BLaER1 treated with 17β-estradiol and CSF1 and Interleukin-3, amounts not matched to agents 10 nM and 100 nM (cell line): ENCODE results near the gene SPIRE1.

Experiments used
- H3K27ac ChIP-seq, 11 experiments: shearing (Covaris generic); formaldehyde crosslinking; 2 replicates each; pipeline ENCODE4 v1.8.1; 2022
- H3K27me3 ChIP-seq, 11 experiments: shearing (Covaris generic); formaldehyde crosslinking; 2 replicates each; pipeline ENCODE4 v1.8.1; 2022
- H3K36me3 ChIP-seq, 11 experiments: shearing (Covaris generic); formaldehyde crosslinking; 2 replicates each; pipeline ENCODE4 v1.8.1; 2022
- H3K4me1 ChIP-seq, 10 experiments: shearing (Covaris generic); formaldehyde crosslinking; 2 replicates each; pipeline ENCODE4 v1.8.1; 2022
- H3K4me2 ChIP-seq, 11 experiments: shearing (Covaris generic); formaldehyde crosslinking; 2 replicates each; pipeline ENCODE4 v1.8.1; 2022
- H3K4me3 ChIP-seq, 10 experiments: shearing (Covaris generic); formaldehyde crosslinking; 2 replicates each; pipeline ENCODE4 v1.8.1; 2022
- H3K9ac ChIP-seq, 11 experiments: shearing (Covaris generic); formaldehyde crosslinking; 2 replicates each; pipeline ENCODE4 v1.8.1; 2022
- H3K9me3 ChIP-seq, 11 experiments: shearing (Covaris generic); formaldehyde crosslinking; replicated peaks in 1 of 11; 2 replicates each; pipeline ENCODE4 v1.8.1; 2022
- H4K20me1 ChIP-seq, 11 experiments: shearing (Covaris generic); formaldehyde crosslinking; 2 replicates each; pipeline ENCODE4 v1.8.1; 2022
- Cebpa-rat ChIP-seq, 11 experiments: shearing (Covaris generic); IDR thresholded peaks; 2 replicates each; pipeline ENCODE4 v1.8.1; 2022

SPIRE1 gene

DNA sequence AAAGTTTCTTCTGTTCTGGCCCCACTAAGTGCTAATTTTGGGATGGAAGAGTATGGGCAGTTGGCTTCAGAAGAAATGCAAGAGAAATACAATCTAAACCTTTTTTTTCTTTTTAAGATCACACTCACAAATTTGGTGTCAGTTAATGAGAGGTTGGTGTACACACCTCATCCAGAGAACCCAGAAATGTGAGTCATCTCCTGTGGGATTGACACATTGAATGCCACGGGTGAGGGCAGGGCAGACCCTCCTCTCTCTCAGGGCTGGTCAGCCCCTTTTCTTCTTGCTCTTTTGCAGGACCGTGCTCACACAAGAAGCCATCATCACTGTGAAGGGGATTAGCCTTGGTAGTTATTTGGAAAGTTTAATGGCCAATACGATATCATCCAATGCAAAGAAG, 231.0 kb downstream of the SPIRE1 start:
- Histone ChIP-seq H3K4me2 (no peak overlapping the region), H3K27ac (no peak overlapping the region), H3K4me1 (peaks cover 0 to 13% (median 10%) of the 10 kb centered on the region in 10 experiments; a peak in 11 of 20 replicates), H3K9ac (no peak overlapping the region), H3K27me3 (no peaks in the 10 kb centered on the region), H3K36me3 (peaks cover 26 to 65% (median 50%) of the 10 kb centered on the region in 11 experiments), H3K4me3 (no peak overlapping the region), H3K9me3 (no peaks in the 10 kb centered on the region), H4K20me1 (peaks cover 0 to 7% (median 0%) of the 10 kb centered on the region in 11 experiments; a peak in 3 of 22 replicates)
- TF ChIP-seq Cebpa-rat (IDR thresholded peaks at IDR 0.05), result no peak

DNA sequence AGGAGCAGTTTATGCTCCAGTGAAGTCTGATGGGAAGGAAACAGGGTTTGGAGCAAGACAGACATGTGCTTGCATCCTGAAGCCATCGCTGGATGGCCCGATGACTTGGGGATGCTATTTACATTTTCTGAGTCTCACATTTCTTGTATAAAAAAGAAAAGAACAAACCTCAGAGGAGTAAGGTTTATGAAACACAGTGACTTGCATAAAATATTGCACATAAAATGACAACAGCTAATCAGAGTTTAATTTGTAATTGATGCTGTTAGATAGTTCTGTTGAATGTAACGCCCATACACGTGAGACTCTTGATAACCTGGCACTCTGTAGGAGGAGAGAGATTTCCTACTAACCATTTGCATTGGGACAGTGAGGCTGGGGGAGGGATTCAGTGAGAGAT, 233.7 kb downstream of the SPIRE1 start:
- no peak overlapping the region for H3K4me2 ChIP-seq
- H3K36me3 ChIP-seq, result peaks cover 13 to 41% (median 27%) of the 10 kb centered on the region in 11 experiments; a peak in 21 of 22 replicates
- no peaks in the 10 kb centered on the region for H3K9me3 ChIP-seq
- H3K9ac ChIP-seq, result no peak overlapping the region
- peaks cover 14 to 34% (median 26%) of the 10 kb centered on the region in 10 experiments for H3K4me1 ChIP-seq
- H3K27me3 ChIP-seq, result no peaks in the 10 kb centered on the region
- no peak overlapping the region for H3K27ac ChIP-seq
- TF ChIP-seq Cebpa-rat (IDR thresholded peaks at IDR 0.05), result no peak
- H4K20me1 ChIP-seq, result peaks cover 0 to 2% (median 0%) of the 10 kb centered on the region in 11 experiments; a peak in 3 of 22 replicates
- no peak overlapping the region for H3K4me3 ChIP-seq

DNA sequence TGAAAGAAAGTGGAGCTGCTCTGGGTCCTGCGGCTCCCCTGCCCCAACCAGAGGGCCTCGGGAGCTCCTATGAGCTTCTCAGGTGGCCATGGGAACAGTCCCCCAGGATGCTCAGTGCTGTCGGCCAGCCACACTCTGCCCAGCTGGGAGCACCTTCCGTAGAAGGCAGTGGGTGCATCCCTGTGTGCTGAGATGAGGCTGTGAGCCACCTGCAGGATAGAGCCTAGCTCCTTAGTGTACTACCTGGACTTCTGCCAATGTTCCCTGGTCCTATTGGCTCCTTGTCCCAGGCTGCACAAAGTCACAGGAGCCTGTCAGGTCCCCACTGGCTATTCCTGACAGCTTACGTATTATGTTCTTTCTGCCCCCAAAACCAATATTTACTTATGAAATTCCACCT, 234.1 kb downstream of the SPIRE1 start:
- H3K27me3 ChIP-seq, result no peaks in the 10 kb centered on the region
- no peak overlapping the region for H3K4me2 ChIP-seq
- H3K36me3 ChIP-seq, result peaks cover 8 to 37% (median 23%) of the 10 kb centered on the region in 11 experiments; a peak in 19 of 22 replicates
- no peak overlapping the region for H3K4me3 ChIP-seq
- no peak overlapping the region for H3K27ac ChIP-seq
- TF ChIP-seq Cebpa-rat (IDR thresholded peaks at IDR 0.05), result no peak
- no peak overlapping the region for H3K9ac ChIP-seq
- H3K4me1 ChIP-seq, result peaks cover 10 to 34% (median 28%) of the 10 kb centered on the region in 10 experiments
- no peaks in the 10 kb centered on the region; a peak in 1 of 22 replicates for H4K20me1 ChIP-seq
- H3K9me3 ChIP-seq, result no peaks in the 10 kb centered on the region

DNA sequence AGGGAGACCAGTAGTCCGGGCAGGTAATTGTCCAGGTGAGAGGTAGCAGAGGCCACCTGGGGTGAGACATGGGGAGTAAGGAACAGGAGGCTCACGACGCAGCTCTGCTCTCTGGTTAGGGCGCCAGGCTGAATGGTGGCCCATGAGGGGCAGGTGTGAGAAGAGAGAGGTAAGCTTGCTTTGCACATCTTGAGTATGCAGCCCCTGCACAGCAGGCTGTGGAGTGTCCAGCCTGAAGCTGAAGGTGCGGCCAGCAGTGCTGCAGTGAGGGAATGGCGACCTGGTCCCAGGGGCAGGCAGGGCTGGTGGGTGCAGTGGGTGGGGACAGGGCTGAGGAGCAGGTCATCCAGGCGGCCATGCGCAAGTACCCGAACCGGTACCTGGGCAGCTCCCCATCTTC, 234.5 kb downstream of the SPIRE1 start:
- H3K4me1 ChIP-seq, result peaks cover 6 to 38% (median 31%) of the 10 kb centered on the region in 10 experiments
- no peak overlapping the region for H3K4me3 ChIP-seq
- H3K27ac ChIP-seq, result no peak overlapping the region
- no peak for TF ChIP-seq Cebpa-rat (IDR thresholded peaks at IDR 0.05)
- H3K9me3 ChIP-seq, result no peaks in the 10 kb centered on the region
- peaks cover 7 to 33% (median 19%) of the 10 kb centered on the region in 11 experiments; a peak in 18 of 22 replicates for H3K36me3 ChIP-seq
- no peaks in the 10 kb centered on the region; a peak in 1 of 22 replicates for H4K20me1 ChIP-seq
- no peaks in the 10 kb centered on the region for H3K27me3 ChIP-seq
- H3K9ac ChIP-seq, result no peak overlapping the region
- H3K4me2 ChIP-seq, result peak overlapping the region in 2 of 11 experiments; percentile 11 to 16; a peak in 2 of 22 replicates

DNA sequence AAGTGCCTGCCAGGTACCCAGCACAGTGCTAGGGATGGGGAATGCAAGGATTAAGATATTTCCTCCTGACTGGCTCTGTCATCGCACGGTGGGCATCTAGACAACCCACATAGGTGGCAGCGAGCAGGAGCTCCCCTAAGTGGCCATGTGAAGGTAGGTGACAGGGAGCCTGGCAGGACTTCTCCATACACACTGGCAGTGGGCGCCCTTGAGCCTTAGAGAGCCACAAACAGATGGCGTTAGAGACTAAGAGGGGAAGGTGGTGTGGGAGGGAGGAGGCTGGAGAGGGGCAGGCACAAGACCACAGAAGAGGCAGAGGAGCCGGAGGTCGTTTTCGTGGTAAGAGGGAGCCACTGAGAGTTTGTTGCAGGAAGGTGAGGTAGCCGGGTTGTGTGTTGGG, 235.0 kb downstream of the SPIRE1 start:
- peaks cover 5 to 41% (median 33%) of the 10 kb centered on the region in 10 experiments for H3K4me1 ChIP-seq
- no peaks in the 10 kb centered on the region; a peak in 1 of 22 replicates for H4K20me1 ChIP-seq
- H3K27me3 ChIP-seq, result no peaks in the 10 kb centered on the region
- H3K27ac ChIP-seq, result no peak overlapping the region
- no peak for TF ChIP-seq Cebpa-rat (IDR thresholded peaks at IDR 0.05)
- H3K9me3 ChIP-seq, result no peaks in the 10 kb centered on the region
- no peak overlapping the region for H3K4me3 ChIP-seq
- H3K36me3 ChIP-seq, result peaks cover 4 to 28% (median 14%) of the 10 kb centered on the region in 11 experiments; a peak in 18 of 22 replicates
- H3K9ac ChIP-seq, result no peak overlapping the region
- peak overlapping the region in 3 of 11 experiments; percentile 8 to 16 (median 11); a peak in 3 of 22 replicates for H3K4me2 ChIP-seq

DNA sequence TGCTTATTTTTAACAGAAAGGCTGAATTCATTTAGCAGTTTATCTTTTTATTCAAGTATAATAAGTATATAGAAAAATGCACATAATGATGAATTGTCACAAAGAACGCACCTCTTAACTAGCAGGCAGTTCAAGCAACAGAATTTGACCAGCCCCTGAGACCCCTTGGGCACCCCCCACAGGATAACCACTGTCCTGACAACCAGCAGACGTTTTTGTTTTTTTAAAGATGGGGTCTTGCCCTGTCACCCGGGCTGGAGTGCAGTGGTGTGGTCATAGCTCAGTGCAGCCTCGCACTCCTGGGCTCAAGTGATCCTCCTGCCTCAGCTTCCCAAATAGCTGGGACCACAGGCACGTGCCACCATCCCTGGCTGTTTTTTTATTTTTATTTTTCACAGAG, 236.2 kb downstream of the SPIRE1 start:
- no peak for TF ChIP-seq Cebpa-rat (IDR thresholded peaks at IDR 0.05)
- no peak overlapping the region for H3K27ac ChIP-seq
- peak overlapping the region in 8 of 11 experiments; percentile 59 to 99 (median 90); a peak in 13 of 22 replicates for H3K4me2 ChIP-seq
- no peaks in the 10 kb centered on the region for H3K9me3 ChIP-seq
- H3K9ac ChIP-seq, result peak overlapping the region in 1 of 11 experiments; percentile 78; a peak in 1 of 22 replicates
- no peak overlapping the region for H3K4me3 ChIP-seq
- H4K20me1 ChIP-seq, result no peaks in the 10 kb centered on the region
- H3K36me3 ChIP-seq, result peaks cover 0 to 16% (median 3%) of the 10 kb centered on the region in 11 experiments; a peak in 10 of 22 replicates
- H3K27me3 ChIP-seq, result no peaks in the 10 kb centered on the region
- H3K4me1 ChIP-seq, result peaks cover 5 to 47% (median 33%) of the 10 kb centered on the region in 10 experiments

DNA sequence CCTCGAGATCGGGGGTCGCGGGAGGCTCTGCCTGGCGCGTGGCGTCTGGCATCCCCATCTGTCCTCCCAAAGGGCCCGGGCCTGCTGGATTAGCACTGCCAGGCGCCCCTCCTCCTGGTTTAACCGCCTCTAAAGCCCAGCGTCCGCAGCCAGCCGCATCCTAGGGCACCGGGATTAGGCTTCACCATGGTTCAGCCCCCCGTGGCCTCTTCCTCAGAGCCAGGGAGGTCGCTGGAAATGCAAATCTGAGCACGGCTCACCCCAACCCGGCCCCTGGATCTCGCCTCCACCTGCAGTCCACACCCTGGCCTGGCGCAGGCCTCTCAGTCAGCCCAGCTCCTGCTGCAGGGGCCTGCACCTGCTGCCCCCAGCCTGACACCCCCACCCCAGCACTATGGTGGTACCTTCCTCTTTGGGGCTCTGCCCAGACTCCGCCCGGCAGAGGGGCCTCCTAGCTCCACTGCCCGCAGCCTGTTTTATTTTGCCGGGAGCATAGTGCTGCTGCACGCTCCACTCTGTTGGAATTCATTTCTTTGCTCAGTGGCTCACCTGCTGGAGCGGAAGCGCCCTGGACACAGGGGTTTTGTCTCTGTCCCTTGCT, 237.0 kb downstream of the SPIRE1 start:
- Histone ChIP-seq H3K4me1 (peaks cover 12 to 54% (median 39%) of the 10 kb centered on the region in 10 experiments), H3K4me3 (peak overlapping the region; percentile 22 to 65 (median 46); a peak in 18 of 20 replicates), H4K20me1 (peaks cover 0 to 5% (median 0%) of the 10 kb centered on the region in 11 experiments; a peak in 2 of 22 replicates), H3K36me3 (peaks cover 0 to 12% (median 0%) of the 10 kb centered on the region in 11 experiments; a peak in 1 of 22 replicates), H3K9me3 (no peaks in the 10 kb centered on the region), H3K4me2 (peak overlapping the region; percentile 59 to 99 (median 90)), H3K27ac (peak overlapping the region in 9 of 11 experiments; percentile 25 to 64 (median 60); a peak in 16 of 22 replicates), H3K27me3 (no peaks in the 10 kb centered on the region), H3K9ac (peak overlapping the region; percentile 45 to 78 (median 69); a peak in 20 of 22 replicates)
- TF ChIP-seq Cebpa-rat (IDR thresholded peaks at IDR 0.05), result no peak

DNA sequence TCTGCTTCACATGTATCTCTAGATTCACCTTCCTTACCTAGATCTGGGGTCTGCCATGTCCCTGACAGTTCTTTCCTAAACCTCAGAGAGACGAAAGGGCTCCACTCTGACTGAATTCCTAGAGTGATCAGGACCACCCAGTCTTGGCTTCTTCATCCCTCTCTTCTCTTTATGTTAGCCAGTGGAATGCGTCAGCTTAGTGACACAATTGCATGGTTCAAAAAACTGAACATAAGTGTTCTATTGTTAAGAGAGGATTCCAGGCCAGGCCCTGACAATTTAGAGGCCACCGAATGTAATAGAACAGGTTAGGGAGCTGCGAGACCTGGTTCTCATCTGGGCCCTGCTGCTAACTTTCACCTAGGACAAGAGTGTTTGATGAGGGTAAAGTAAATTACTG, 240.2 kb downstream of the SPIRE1 start:
- Histone ChIP-seq H3K9ac (0 out of 22 replicates have a peak overlapping the region, but pooled peaks of 1 of the 11 experiments have one; percentile 24), H3K4me3 (no peak overlapping the region), H3K27ac (no peak overlapping the region), H3K9me3 (no peaks in the 10 kb centered on the region), H3K4me2 (no peak overlapping the region), H3K27me3 (no peaks in the 10 kb centered on the region), H3K4me1 (peaks cover 28 to 72% (median 57%) of the 10 kb centered on the region in 10 experiments), H3K36me3 (peaks cover 0 to 14% (median 6%) of the 10 kb centered on the region in 11 experiments; a peak in 9 of 22 replicates), H4K20me1 (peaks cover 0 to 34% (median 0%) of the 10 kb centered on the region in 11 experiments; a peak in 3 of 22 replicates)
- TF ChIP-seq Cebpa-rat (IDR thresholded peaks at IDR 0.05), result no peak

DNA sequence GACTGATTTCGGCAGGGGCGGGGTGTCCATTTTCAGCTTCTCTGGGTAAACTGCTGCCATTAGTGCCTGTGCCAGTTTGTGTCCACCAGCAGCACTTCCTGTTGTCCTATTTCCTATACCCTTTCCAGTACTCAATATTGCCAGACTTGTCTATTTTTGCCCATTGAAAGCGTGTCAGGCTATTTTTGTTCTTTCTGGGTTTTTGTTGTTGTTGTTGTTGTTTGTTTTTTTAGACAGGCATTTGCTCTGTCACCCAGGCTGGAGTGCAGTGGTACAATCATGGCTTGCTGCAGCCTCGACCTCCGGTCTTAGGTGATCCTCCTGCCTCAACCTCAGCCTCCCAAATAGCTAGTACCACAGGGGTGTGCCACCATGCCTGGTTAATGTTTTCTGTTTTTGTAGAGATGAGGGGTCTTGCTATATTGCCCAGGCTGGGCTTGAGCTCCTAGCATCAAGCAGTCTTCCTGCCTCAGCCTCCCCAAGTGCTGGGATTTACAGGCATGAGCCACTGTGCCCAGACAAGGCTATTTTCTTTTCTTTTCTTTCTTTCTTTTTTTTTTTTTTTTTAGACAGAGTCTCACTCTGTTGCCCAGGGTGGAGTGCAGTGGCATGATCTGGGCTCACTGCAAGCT, 241.7 kb downstream of the SPIRE1 start:
- TF ChIP-seq Cebpa-rat (IDR thresholded peaks at IDR 0.05), result no peak
- peaks cover 0 to 47% (median 0%) of the 10 kb centered on the region in 11 experiments; a peak in 3 of 22 replicates for H4K20me1 ChIP-seq
- H3K27me3 ChIP-seq, result no peaks in the 10 kb centered on the region
- H3K36me3 ChIP-seq, result peaks cover 0 to 14% (median 6%) of the 10 kb centered on the region in 11 experiments; a peak in 9 of 22 replicates
- H3K27ac ChIP-seq, result peak overlapping the region; percentile 45 to 71 (median 58); a peak in 20 of 22 replicates
- H3K4me2 ChIP-seq, result peak overlapping the region; percentile 74 to 92 (median 80)
- no peaks in the 10 kb centered on the region for H3K9me3 ChIP-seq
- H3K4me1 ChIP-seq, result peaks cover 36 to 71% (median 56%) of the 10 kb centered on the region in 10 experiments
- peak overlapping the region; percentile 40 to 69 (median 59); a peak in 20 of 22 replicates for H3K9ac ChIP-seq
- peak overlapping the region in 2 of 10 experiments; percentile 1 to 10; a peak in 3 of 20 replicates for H3K4me3 ChIP-seq
